Activated naive CD4-positive, alpha-beta T cell treated with anti-CD3 and anti-CD28 coated beads, Interleukin-2, amount 50 U/mL, for 72 hours (primary cell): ENCODE measurements around the gene DUT. TPM values are rescaled to one million over a fixed set of nuclear protein-coding genes. Genes with fewer than 3 reads are reported as not detected.
"Not testable (repeated sequence)": the region's sequence is repeated elsewhere in the genome, so short reads cannot be mapped to it uniquely, and the experiment has no call there.

Source experiments
- ATAC-seq, 2 donors: fragments of 150-1000 bp; cut with Tn5 transposase; 2 replicates each; pipeline ENCODE4 v1.10.0; 2021; ENCODE audit warnings: mild to moderate bottlenecking in 2 of 2, moderate library complexity in 2 of 2
- DNase-seq, 2 donors: peaks; one replicate each; pipeline ENCODE4 v3.0.0; 2021 to 2022; ENCODE audit warnings: low spot score in 2 of 2
- H3K27ac Mint-ChIP-seq, 2 donors: one replicate each; pipeline ENCODE4 v1.8.0; 2022; ENCODE audit warnings: mild to moderate bottlenecking in 2 of 2, mixed read lengths in 2 of 2
- H3K36me3 Mint-ChIP-seq, 2 donors: one replicate each; pipeline ENCODE4 v1.8.0; 2022; ENCODE audit warnings: mixed read lengths in 2 of 2
- H3K9me3 Mint-ChIP-seq, 2 donors: one replicate each; pipeline ENCODE4 v1.8.0; 2022; ENCODE audit warnings: mixed read lengths in 2 of 2
- total RNA-seq, 2 donors: library from RNA; stranded (reverse); gene quantifications; one replicate each; pipeline ENCODE4 v1.2.3, GENCODE V29; 2022

Gene DUT
- total RNA-seq, 2 donors from 2014 or later = 314 to 423 TPM

- H3K36me3 Mint-ChIP-seq = no peaks in the 10 kb centered on the region
- ATAC-seq (no peak), DNase-seq (no peak)
- no peaks in the 10 kb centered on the region for H3K9me3 Mint-ChIP-seq
- no peak overlapping the region for H3K27ac Mint-ChIP-seq
Measured at GRCh38 chr15:48318131-48318530, 13.1 kb upstream of the DUT start.

GRCh38 chr15:48323294-48323693 lies 7.9 kb upstream of the DUT start:
- ATAC-seq = no peak
- no peak for DNase-seq
- no peaks in the 10 kb centered on the region for H3K36me3 Mint-ChIP-seq
- H3K27ac Mint-ChIP-seq = no peak overlapping the region
- no peaks in the 10 kb centered on the region for H3K9me3 Mint-ChIP-seq

GRCh38 chr15:48324949-48325348 lies 6.3 kb upstream of the DUT start:
- H3K27ac Mint-ChIP-seq = no peak overlapping the region
- H3K9me3 Mint-ChIP-seq = no peaks in the 10 kb centered on the region
- no peak for DNase-seq
- H3K36me3 Mint-ChIP-seq = peaks cover 0 to 2% of the 10 kb centered on the region in 2 donors
- no peak for ATAC-seq

GRCh38 chr15:48325400-48325799 lies 5.8 kb upstream of the DUT start:
- no peak for DNase-seq
- Mint-ChIP-seq H3K36me3 (peaks cover 0 to 6% of the 10 kb centered on the region in 2 donors), H3K27ac (no peak overlapping the region), H3K9me3 (no peaks in the 10 kb centered on the region)
- ATAC-seq = no peak

- H3K9me3 Mint-ChIP-seq, H3K27ac Mint-ChIP-seq, ATAC-seq, DNase-seq: not testable (repeated sequence)
- H3K36me3 Mint-ChIP-seq = peaks cover 0 to 14% of the 10 kb centered on the region in 2 donors
Measured at GRCh38 chr15:48326180-48326579, 5.0 kb upstream of the DUT start.

- H3K36me3 Mint-ChIP-seq = peaks cover 28 to 39% of the 10 kb centered on the region in 2 donors
- ATAC-seq = no peak
- no peaks in the 10 kb centered on the region for H3K9me3 Mint-ChIP-seq
- DNase-seq = no peak
- peak overlapping the region; percentile 93 to 99 for H3K27ac Mint-ChIP-seq
Measured at GRCh38 chr15:48330105-48330785, 984 bp upstream of the DUT start.

GRCh38 chr15:48331796-48332641 lies 790 bp downstream of the DUT start:
- Mint-ChIP-seq H3K36me3 (peaks cover 41 to 44% of the 10 kb centered on the region in 2 donors), H3K27ac (peak overlapping the region; percentile 93 to 96), H3K9me3 (no peaks in the 10 kb centered on the region)
- ATAC-seq (peak; percentile 67 to 69), DNase-seq (peak; percentile 70 to 79)

GRCh38 chr15:48332642-48333034 lies 1.4 kb downstream of the DUT start:
- Mint-ChIP-seq H3K36me3 (peaks cover 41 to 44% of the 10 kb centered on the region in 2 donors), H3K27ac (peak overlapping the region; percentile 93 to 96), H3K9me3 (no peaks in the 10 kb centered on the region)
- ATAC-seq (no peak), DNase-seq (peak in 1 of 2 donors; percentile 6)

GRCh38 chr15:48333540-48333939 lies 2.3 kb downstream of the DUT start:
- DNase-seq (no peak), ATAC-seq (no peak)
- Mint-ChIP-seq H3K36me3 (peaks cover 44 to 47% of the 10 kb centered on the region in 2 donors), H3K9me3 (no peaks in the 10 kb centered on the region), H3K27ac (peak overlapping the region; percentile 93 to 96)

- no peak for ATAC-seq
- peaks cover 44 to 47% of the 10 kb centered on the region in 2 donors for H3K36me3 Mint-ChIP-seq
- H3K27ac Mint-ChIP-seq = peak overlapping the region in 1 of 2 donors; percentile 32
- no peak for DNase-seq
- H3K9me3 Mint-ChIP-seq = no peaks in the 10 kb centered on the region
Measured at GRCh38 chr15:48334260-48334659, 3.0 kb downstream of the DUT start.

GRCh38 chr15:48336940-48337339 lies 5.7 kb downstream of the DUT start:
- peak in 1 of 2 donors; percentile 5 for DNase-seq
- Mint-ChIP-seq H3K36me3 (peaks cover 30 to 62% of the 10 kb centered on the region in 2 donors), H3K27ac (no peak overlapping the region), H3K9me3 (no peaks in the 10 kb centered on the region)
- ATAC-seq = no peak

GRCh38 chr15:48337607-48338006 lies 6.4 kb downstream of the DUT start:
- H3K36me3 Mint-ChIP-seq = peaks cover 26 to 64% of the 10 kb centered on the region in 2 donors
- ATAC-seq (no peak), DNase-seq (no peak)
- no peaks in the 10 kb centered on the region for H3K9me3 Mint-ChIP-seq
- no peak overlapping the region for H3K27ac Mint-ChIP-seq

- ATAC-seq (no peak), DNase-seq (no peak)
- Mint-ChIP-seq H3K9me3 (no peaks in the 10 kb centered on the region), H3K36me3 (peaks cover 9 to 47% of the 10 kb centered on the region in 2 donors), H3K27ac (no peak overlapping the region)
Measured at GRCh38 chr15:48340111-48340510, 8.9 kb downstream of the DUT start.

- no peak for ATAC-seq
- H3K9me3 Mint-ChIP-seq = no peaks in the 10 kb centered on the region
- no peak overlapping the region for H3K27ac Mint-ChIP-seq
- DNase-seq = no peak
- H3K36me3 Mint-ChIP-seq = peaks cover 4 to 27% of the 10 kb centered on the region in 2 donors
Measured at GRCh38 chr15:48343865-48344264, 12.6 kb downstream of the DUT start.

GRCh38 chr15:48345516-48345915 lies 14.3 kb downstream of the DUT start:
- ATAC-seq (no peak), DNase-seq (no peak)
- H3K9me3 Mint-ChIP-seq = no peaks in the 10 kb centered on the region

GRCh38 chr15:48352474-48353072 lies 21.3 kb downstream of the DUT start:
- no peaks in the 10 kb centered on the region for H3K9me3 Mint-ChIP-seq
- peak; percentile 79 to 85 for ATAC-seq
- no peaks in the 10 kb centered on the region for H3K36me3 Mint-ChIP-seq
- peak in 1 of 2 donors; percentile 38 for DNase-seq
- H3K27ac Mint-ChIP-seq = no peak overlapping the region

More at GRCh38 chr15:48345516-48345915, 14.3 kb downstream of the DUT start:
- Mint-ChIP-seq H3K36me3 (peaks cover 4 to 20% of the 10 kb centered on the region in 2 donors), H3K27ac (no peak overlapping the region)

GRCh38 chr15:48354694-48355303 lies 23.6 kb downstream of the DUT start:
- Mint-ChIP-seq H3K27ac (no peak overlapping the region), H3K36me3 (no peaks in the 10 kb centered on the region), H3K9me3 (no peaks in the 10 kb centered on the region)
- DNase-seq (no peak), ATAC-seq (no peak)
